Lower lobe of right lung (tissue), 2 donors: ENCODE data around the gene GTPBP1. TPM values are rescaled to one million over a fixed set of nuclear protein-coding genes. Genes with fewer than 3 reads are reported as not detected.

Experiments
- ATAC-seq, 2 donors: fragments of 200-7000 bp; cut with Tn5 transposase; one replicate each; pipeline ENCODE4 v1.9.1; 2020 to 2022; ENCODE audit warnings: mild to moderate bottlenecking in 2 of 2, moderate library complexity in 2 of 2
- DNase-seq: peaks from one replicate; pipeline ENCODE4 v3.0.0-alpha.2; 2020
- H3K27ac ChIP-seq: fragments of 200-600 bp; one replicate; pipeline ENCODE4 v1.8.0; 2022
- H3K27me3 ChIP-seq: fragments of 200-600 bp; one replicate; pipeline ENCODE4 v1.8.0; 2022; ENCODE audit warnings: low read depth
- H3K36me3 ChIP-seq: fragments of 200-600 bp; one replicate; pipeline ENCODE4 v1.8.0; 2022; ENCODE audit warnings: mild to moderate bottlenecking
- H3K4me1 ChIP-seq: fragments of 200-600 bp; one replicate; pipeline ENCODE4 v1.8.0; 2022
- H3K4me3 ChIP-seq: fragments of 200-600 bp; one replicate; pipeline ENCODE4 v1.8.0; 2022; ENCODE audit warnings: mild to moderate bottlenecking
- H3K9me3 ChIP-seq: fragments of 200-600 bp; one replicate; pipeline ENCODE4 v1.8.0; 2022
- CTCF ChIP-seq: fragments of 200-600 bp; IDR thresholded peaks from one replicate; pipeline ENCODE4 v1.8.0; 2022; ENCODE audit warnings: antibody characterized with exemption, mild to moderate bottlenecking
- intact Hi-C: fragments of 100-400 bp; cut with DNase I; formaldehyde crosslinking; loops from one replicate; pipeline ENCODE4 v1.11.0; 2022
- long read RNA-seq: library from polyadenylated mRNA; unstranded; transcript quantifications from one replicate; pipeline ENCODE4 v2.0.0, GENCODE V29; 2021
- total RNA-seq: library from RNA; stranded (reverse); fragmentation: NEBNext Ultra II Directional; extraction: Animal tissue kit (Norgen Biotek cat#: 25700); gene quantifications from one replicate; pipeline ENCODE4 v1.2.1, GENCODE V29; 2021
- donor health status: DM: no; HTN: yes; CAD: no; lungs with severe emphysema.

GTPBP1 gene
- 66.7 TPM for total RNA-seq
- long read RNA-seq, full-length matches to known transcripts: 12 of 60 reads
- long read RNA-seq, partial matches to known transcripts: 24 of 60 reads
- long read RNA-seq, other reads (novel, unspliced or antisense): 24 of 60 reads

GRCh38 chr22:38705235-38706100, at the start of gene GTPBP1:
Gene GTPBP1 (plus strand): TSS chr22:38705944. CDS start chr22:38705956, 12 bp downstream.
- Histone ChIP-seq H3K27ac (peak within 1 kb of the TSS; percentile 97), H3K4me1 (peaks cover 48% of the 10 kb centered on the region), H3K36me3 (peaks cover 18% of the 10 kb centered on the region), H3K4me3 (peak within 1 kb of the TSS; percentile 95), H3K27me3 (no peaks in the 10 kb centered on the region), H3K9me3 (no peaks in the 10 kb centered on the region)
- peak; percentile 91 to 94 for ATAC-seq
- no peak for TF ChIP-seq CTCF
- intact Hi-C loops: no loop called here
- peak; percentile 98 for DNase-seq

- TF ChIP-seq CTCF: no peak
- H3K27me3 ChIP-seq: no peaks in the 10 kb centered on the region
- H3K4me1 ChIP-seq: peaks cover 19% of the 10 kb centered on the region
- ATAC-seq (peak; percentile 96 to 98), DNase-seq (peak; percentile 95)
- H3K27ac ChIP-seq: peak within 1 kb of the TSS; percentile 94
- H3K9me3 ChIP-seq: no peaks in the 10 kb centered on the region
- peak within 1 kb of the TSS; percentile 98 for H3K4me3 ChIP-seq
- H3K36me3 ChIP-seq: no peaks in the 10 kb centered on the region
- intact Hi-C loops: no loop called here
These were observed 49.3 kb upstream of the GTPBP1 start, which contains the start of the genes CBY1 and FAM227A for GRCh38 chr22:38656256-38657044. Gene CBY1 (plus strand): TSS chr22:38656638. CDS start chr22:38668055, 11,417 bp downstream. Gene FAM227A (minus strand): TSS chr22:38656392. CDS start chr22:38650168, 6,224 bp downstream.

- DNase-seq (no peak), ATAC-seq (peak in 1 of 2 donors; percentile 24)
- TF ChIP-seq CTCF: no peak
- Histone ChIP-seq H3K27ac (peak overlapping the region; percentile 94), H3K27me3 (no peaks in the 10 kb centered on the region), H3K9me3 (no peaks in the 10 kb centered on the region), H3K36me3 (no peaks in the 10 kb centered on the region), H3K4me1 (peaks cover 19% of the 10 kb centered on the region), H3K4me3 (peak overlapping the region; percentile 98)
- intact Hi-C loops: no loop called here
These were observed 48.5 kb upstream of the GTPBP1 start for GRCh38 chr22:38657045-38657909.

- no peak for DNase-seq
- TF ChIP-seq CTCF: no peak
These were observed 30.9 kb upstream of the GTPBP1 start for GRCh38 chr22:38674888-38675287.

More at GRCh38 chr22:38674888-38675287, 30.9 kb upstream of the GTPBP1 start:
- Histone ChIP-seq H3K36me3 (peaks cover 36% of the 10 kb centered on the region), H3K27me3 (no peaks in the 10 kb centered on the region), H3K27ac (no peak overlapping the region), H3K4me3 (no peak overlapping the region), H3K4me1 (no peaks in the 10 kb centered on the region), H3K9me3 (no peaks in the 10 kb centered on the region)
- intact Hi-C loops: no loop called here
- ATAC-seq: no peak
